SKM-1 treated with dmso at 0.1 percent for 144 hours (cell line): ENCODE data around the gene COL18A1.
"Not testable (repeated sequence)": the region's sequence is repeated elsewhere in the genome, so short reads cannot be mapped to it uniquely, and the experiment has no call there.

Source experiments
- DNase-seq: peaks from one replicate; lab custom pipeline; 2025; ENCODE audit not compliant: unreplicated experiment; lab: John Stamatoyannopoulos, UW

COL18A1 gene

GRCh38 chr21:45491056-45491455 lies 86.1 kb downstream of the COL18A1 start:
- DNase-seq = no peak

GRCh38 chr21:45491623-45492022 lies 86.7 kb downstream of the COL18A1 start:
- no peak for DNase-seq

DNA sequence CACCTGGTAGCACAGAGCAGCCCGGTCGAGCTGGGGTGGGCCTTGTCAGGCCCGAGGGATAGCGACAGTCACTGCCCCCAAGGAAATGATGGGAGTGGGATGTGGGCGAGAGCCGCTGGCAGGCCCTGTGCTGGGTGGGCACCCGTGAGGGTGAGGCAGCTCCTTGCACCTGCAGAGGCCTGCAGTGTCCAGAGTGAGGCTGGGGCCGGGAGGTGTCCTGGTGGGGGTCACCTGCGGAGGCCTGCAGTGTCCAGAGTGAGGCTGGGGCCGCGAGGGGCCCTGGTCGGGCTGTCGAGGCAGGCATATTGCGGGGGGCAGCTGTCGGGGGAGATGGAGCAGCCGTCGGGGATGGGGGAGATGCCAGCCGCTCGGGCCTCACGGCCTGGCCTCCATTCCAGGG lies 87.8 kb downstream of the COL18A1 start:
- no peak for DNase-seq

DNA sequence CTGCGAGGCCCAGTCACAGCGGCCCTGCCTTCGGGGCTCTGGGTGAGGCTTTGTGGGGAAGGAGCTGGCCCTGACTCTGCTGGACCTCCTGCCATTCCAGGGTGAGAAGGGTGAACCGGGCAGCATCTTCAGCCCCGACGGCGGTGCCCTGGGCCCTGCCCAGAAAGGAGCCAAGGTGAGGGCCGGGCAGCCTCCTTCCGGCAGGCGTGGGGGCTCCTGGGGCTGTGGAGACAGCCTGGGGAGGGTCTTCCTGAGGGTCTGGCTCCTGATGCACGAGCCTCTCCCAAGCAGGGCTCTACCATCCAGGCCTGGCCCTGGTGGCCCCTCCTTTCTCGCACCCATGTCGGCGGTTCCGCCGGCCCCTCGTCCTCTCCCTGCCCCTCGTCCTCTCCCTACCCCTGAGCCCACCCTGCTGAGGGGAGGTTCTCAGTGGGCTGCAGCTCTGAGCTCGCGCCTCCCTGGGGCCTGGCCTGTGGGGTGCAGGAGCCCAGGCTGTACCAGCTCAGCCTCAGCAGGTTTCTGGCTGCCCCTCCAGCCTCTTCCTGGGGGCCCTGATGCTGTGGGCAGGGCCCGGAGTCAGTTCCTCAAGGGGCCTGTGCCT lies 88.5 kb downstream of the COL18A1 start:
- DNase-seq = no peak

- DNase-seq = no peak
Measured at GRCh38 chr21:45494135-45494850, 89.3 kb downstream of the COL18A1 start.

- DNase-seq = no peak
Measured at GRCh38 chr21:45494851-45495680, 90.1 kb downstream of the COL18A1 start.

DNA sequence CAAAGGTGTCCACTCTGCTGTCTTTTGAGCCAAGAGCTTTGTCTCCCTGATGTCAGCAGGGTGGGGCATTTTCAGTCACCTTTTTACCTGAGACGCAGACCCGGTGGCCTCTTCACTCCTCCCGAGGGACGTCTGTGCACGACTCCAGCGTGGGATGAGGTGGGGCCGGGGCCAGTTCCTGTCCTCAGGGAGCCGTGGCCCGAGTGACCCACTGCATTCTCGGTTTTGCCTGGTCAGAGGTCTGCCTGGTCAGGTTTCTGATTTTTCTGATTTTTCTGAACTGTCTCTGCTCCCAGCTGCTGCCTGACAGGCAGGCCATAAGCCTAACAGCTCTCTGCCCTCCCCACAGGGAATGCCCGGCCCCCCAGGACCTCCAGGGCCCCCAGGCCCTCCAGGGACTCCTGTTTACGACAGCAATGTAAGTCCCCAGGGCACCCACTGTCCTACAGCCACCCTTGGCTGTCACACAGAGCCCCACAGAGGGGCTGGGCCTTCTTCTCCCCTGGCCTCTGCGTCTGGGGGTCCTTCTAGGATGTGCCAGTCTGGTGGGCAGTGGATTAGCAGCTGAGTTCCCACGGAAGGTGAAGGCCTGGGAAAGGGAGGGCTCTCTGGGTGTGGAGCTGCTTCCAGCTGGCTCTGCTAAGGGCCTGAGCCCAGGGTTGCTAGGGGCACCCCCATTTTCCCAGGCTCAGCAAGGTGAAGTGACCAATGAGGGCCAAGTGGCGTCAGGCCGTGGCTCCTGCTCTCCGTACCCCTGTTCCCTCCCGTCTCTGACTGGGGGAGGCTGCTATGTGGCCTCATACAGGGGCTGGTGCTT lies 91.4 kb downstream of the COL18A1 start:
- DNase-seq = no peak

DNA sequence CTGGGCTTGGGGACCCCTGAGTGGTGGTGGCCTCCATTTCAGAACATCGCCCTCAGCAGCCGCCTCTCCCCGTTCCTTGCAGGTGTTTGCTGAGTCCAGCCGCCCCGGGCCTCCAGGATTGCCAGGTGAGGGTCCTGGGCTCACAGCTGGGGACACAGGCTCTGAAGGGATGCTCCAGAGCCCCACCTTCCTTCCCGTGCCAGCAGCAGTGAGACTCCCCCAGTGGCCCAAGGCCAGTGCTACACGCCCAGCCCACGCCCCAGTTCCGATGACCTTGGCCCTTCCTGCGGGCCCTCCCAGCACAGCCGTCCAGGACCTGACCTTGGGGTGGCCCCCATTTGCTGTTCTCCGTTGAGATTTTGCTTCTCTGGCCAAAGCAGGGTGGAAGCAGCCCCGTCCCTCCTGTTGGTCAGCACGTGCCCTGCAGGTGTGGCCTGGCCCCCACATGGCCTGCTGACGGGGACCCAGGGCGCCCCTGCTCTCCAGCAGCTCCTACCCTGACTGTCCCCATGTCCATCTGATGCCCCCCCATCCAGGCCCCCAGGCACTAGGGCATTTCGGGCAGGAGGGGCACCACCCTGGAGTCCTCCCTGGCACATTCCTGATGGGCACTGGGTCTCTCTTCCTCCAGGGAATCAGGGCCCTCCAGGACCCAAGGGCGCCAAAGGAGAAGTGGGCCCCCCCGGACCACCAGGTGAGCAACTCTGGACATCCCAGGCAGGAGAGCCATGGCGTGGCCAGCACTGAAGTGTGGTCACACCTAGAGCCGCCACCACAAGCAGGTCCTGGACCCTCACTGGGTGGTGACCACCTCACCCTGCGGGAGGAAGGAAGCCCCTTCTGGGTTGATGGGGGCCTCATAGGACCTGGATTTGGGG lies 92.2 kb downstream of the COL18A1 start:
- DNase-seq = no peak

GRCh38 chr21:45497846-45498645 lies 93.1 kb downstream of the COL18A1 start:
- DNase-seq = no peak

DNA sequence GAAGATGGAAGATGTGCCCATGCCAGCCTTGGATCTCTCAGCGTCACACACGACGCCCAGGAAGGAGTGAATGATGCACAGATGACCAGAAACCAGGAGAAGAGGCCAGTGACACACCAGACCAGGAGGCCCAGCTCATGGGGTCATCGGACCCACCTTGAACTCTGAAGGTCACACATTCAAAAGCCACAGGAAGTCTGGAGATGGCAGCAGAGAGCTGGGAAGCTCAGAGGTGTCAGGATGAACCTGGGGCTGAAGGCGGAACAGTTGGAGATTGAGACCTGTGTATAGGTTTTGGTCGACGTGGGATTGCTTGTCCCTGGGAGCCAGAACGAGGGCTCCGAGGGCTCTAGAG lies 93.7 kb downstream of the COL18A1 start:
- no peak for DNase-seq

DNA sequence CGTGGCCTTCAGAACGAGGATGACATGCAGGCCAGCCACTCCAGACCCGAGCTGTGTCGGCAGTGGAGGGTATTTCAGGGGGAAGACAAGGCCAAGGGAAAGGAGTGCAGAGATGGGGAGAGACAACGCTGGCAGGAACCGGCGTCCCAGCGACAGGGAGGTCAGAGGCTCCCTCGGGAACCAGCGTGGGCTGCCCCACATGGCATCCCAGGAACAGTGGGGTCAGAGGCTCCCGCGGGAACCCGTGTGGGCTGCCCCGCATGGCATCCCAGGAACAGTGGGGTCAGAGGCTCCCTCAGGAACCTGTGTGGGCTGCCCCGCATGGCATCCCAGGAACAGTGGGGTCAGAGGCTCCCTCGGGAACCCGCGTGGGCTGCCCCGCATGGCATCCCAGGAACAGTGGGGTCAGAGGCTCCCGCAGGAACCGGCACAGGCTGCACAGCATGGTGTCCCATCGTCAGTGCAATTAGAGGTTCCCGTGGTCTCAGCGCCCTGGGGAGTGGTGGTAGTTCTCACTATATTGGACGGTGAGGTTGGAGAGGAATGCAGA lies 94.3 kb downstream of the COL18A1 start:
- DNase-seq = no peak

GRCh38 chr21:45499970-45500577 lies 95.1 kb downstream of the COL18A1 start:
- no peak for DNase-seq

GRCh38 chr21:45501081-45502005 lies 96.4 kb downstream of the COL18A1 start:
- DNase-seq = not testable (repeated sequence)

DNA sequence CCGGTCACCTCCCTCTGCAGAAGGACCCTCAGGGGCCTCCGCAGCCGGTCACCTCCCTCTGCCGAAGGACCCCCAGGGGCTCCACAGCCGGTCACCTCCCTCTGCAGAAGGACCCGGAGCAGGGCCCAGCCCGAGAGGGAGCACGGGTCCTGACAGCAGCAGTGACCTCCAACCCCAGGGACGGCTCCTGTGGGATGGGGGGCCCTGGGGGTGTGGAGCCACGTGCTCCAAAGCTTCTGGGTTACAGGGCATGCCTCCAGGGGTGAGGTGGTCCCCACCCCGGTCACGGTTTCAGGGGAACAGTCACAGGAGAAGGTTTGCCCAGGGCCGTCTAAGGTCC lies 97.0 kb downstream of the COL18A1 start:
- no peak for DNase-seq

DNA sequence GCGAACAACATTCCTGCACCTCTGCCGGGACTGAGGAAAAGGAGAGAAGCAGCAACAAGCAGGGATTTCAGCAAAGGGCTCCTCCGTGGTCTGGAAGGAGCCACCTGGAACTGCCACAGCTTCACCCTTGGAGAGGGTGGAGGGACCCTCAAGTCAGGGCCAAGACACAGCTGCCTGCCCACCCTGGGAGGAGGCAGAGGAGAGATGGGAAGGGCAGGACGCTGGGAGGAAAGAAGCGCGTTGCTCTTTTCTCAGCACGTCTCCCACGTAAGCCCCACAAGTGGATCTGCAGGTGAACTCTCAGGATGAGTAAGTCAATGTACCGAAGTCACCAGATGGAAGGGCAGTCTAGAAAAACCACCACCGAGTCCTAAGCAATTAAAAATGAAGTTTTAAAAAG lies 97.6 kb downstream of the COL18A1 start:
- DNase-seq = no peak

DNA sequence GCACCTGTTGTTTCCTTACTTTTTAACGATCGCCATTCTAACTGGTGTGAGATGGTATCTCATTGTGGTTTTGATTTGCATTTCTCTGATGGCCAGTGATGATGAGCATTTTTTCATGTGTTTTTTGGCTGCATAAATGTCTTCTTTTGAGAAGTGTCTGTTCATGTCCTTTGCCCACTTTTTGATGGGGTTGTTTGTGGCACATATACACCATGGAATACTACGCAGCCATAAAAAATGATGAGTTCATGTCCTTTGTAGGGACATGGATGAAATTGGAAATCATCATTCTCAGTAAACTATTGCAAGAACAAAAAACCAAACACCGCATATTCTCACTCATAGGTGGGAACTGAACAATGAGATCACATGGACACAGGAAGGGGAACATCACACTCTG lies 98.3 kb downstream of the COL18A1 start:
- DNase-seq = not testable (repeated sequence)

- no peak for DNase-seq
Measured at GRCh38 chr21:45504021-45504515, 99.1 kb downstream of the COL18A1 start.
